Stimulated activated effector memory CD8-positive, alpha-beta T cell treated with anti-CD3 and anti-CD28 coated beads, Interleukin-12 subunit alpha, Interleukin-12 subunit beta, amount 100 ng/mL, for 72 hours (primary cell): ENCODE data around the gene CSNK2A3.

Experiments used
- ATAC-seq: fragments of 150-1000 bp; cut with Tn5 transposase; 2 replicates; pipeline ENCODE4 v1.10.0; 2021
- DNase-seq, 2 donors: peaks; one replicate each; pipeline ENCODE4 v3.0.0; 2021 to 2022; ENCODE audit warnings: low spot score in 2 of 2
- H3K27ac Mint-ChIP-seq: one replicate; pipeline ENCODE4 v1.8.0; 2022; ENCODE audit warnings: mild to moderate bottlenecking, mixed read lengths
- H3K36me3 Mint-ChIP-seq: one replicate; pipeline ENCODE4 v1.8.0; 2022; ENCODE audit warnings: mild to moderate bottlenecking, mixed read lengths
- H3K4me1 Mint-ChIP-seq: one replicate; pipeline ENCODE4 v1.8.0; 2022; ENCODE audit warnings: mixed read lengths
- H3K4me3 Mint-ChIP-seq: one replicate; pipeline ENCODE4 v1.8.0; 2022; ENCODE audit warnings: mild to moderate bottlenecking, mixed read lengths
- H3K9me3 Mint-ChIP-seq: one replicate; pipeline ENCODE4 v1.8.0; 2022; ENCODE audit warnings: mixed read lengths

CSNK2A3 gene

DNA sequence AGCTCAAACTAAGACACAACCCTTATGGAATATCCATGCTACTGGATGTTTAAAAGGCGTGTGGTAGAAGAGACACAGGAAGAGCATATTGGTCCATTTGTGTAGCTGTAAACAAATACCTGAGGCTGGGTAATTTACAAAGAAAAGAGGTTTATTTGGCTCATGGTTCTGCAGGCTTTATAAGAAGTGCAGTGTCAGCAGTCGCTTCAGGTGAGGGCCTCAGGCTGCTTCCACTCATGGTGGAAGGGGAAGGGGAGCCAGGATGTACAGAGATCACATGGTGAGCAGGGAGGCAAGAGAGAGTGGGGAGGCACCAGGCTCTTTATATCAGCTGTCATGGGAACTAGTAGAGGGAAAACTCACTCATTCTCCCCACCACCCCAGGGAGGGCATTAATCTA is 31.8 kb upstream of the CSNK2A3 start:
- DNase-seq (no peak), ATAC-seq (no peak)
- Mint-ChIP-seq H3K4me1 (no peaks in the 10 kb centered on the region), H3K9me3 (no peaks in the 10 kb centered on the region), H3K36me3 (no peaks in the 10 kb centered on the region), H3K4me3 (no peak overlapping the region), H3K27ac (no peak overlapping the region)

DNA sequence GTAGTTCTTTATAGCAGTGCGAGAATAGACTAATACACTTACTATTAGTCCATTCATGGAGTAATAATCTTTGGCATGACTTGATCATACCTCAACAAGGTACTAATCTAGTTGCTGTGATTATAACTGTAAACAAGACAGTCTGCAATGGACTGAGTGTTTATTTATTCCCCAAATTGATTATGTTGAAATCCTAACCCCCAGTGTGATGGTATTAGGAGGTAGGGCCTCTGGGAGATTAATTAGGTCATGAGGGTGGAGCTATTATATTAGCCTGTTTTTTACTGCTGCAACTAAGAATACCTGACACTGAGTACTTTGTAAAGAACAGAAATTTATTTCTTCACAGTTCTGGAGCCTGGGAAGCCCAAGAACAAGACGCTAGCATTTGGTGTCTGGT is 30.9 kb upstream of the CSNK2A3 start:
- no peak overlapping the region for H3K4me3 Mint-ChIP-seq
- DNase-seq (no peak), ATAC-seq (no peak)
- H3K9me3 Mint-ChIP-seq, result no peaks in the 10 kb centered on the region
- no peaks in the 10 kb centered on the region for H3K36me3 Mint-ChIP-seq
- no peaks in the 10 kb centered on the region for H3K4me1 Mint-ChIP-seq
- H3K27ac Mint-ChIP-seq, result no peak overlapping the region

GRCh38 chr11:11382858-11383532 is 29.9 kb upstream of the CSNK2A3 start:
- no peak overlapping the region for H3K27ac Mint-ChIP-seq
- ATAC-seq (no peak), DNase-seq (no peak)
- H3K36me3 Mint-ChIP-seq, result no peaks in the 10 kb centered on the region
- no peaks in the 10 kb centered on the region for H3K4me1 Mint-ChIP-seq
- H3K4me3 Mint-ChIP-seq, result no peak overlapping the region
- H3K9me3 Mint-ChIP-seq, result no peaks in the 10 kb centered on the region

- DNase-seq (no peak), ATAC-seq (no peak)
- H3K4me1 Mint-ChIP-seq, result no peaks in the 10 kb centered on the region
- H3K36me3 Mint-ChIP-seq, result no peaks in the 10 kb centered on the region
- H3K27ac Mint-ChIP-seq, result no peak overlapping the region
- no peaks in the 10 kb centered on the region for H3K9me3 Mint-ChIP-seq
- no peak overlapping the region for H3K4me3 Mint-ChIP-seq
Observed at GRCh38 chr11:11381471-11382105, 28.5 kb upstream of the CSNK2A3 start.

DNA sequence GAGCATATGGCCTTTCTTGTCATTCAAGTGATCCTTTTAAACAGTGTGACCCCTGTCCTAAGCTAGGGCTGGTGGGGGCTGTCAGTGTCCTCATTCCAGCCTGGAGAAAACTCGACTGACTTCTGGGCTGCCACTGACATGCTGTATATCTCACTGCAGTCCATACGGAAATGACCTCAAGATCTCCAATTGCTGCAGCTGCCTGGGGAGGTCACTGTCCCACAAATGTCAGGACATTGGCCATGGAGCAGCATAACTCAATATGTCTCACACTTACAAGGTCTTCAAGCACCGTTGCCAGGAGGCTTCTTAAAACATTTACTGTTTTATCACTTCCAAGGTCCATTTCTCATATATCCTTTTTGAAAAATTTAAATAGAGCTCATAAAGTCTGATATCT is 27.8 kb upstream of the CSNK2A3 start:
- H3K9me3 Mint-ChIP-seq, result no peaks in the 10 kb centered on the region
- no peak overlapping the region for H3K4me3 Mint-ChIP-seq
- no peak for ATAC-seq
- no peak overlapping the region for H3K27ac Mint-ChIP-seq
- H3K4me1 Mint-ChIP-seq, result no peaks in the 10 kb centered on the region
- peak in 1 of 2 donors; percentile 22 for DNase-seq
- H3K36me3 Mint-ChIP-seq, result no peaks in the 10 kb centered on the region

GRCh38 chr11:11380340-11380739 is 27.3 kb upstream of the CSNK2A3 start:
- H3K27ac Mint-ChIP-seq, result no peak overlapping the region
- DNase-seq, result no peak
- no peaks in the 10 kb centered on the region for H3K9me3 Mint-ChIP-seq
- H3K4me3 Mint-ChIP-seq, result no peak overlapping the region
- no peaks in the 10 kb centered on the region for H3K36me3 Mint-ChIP-seq
- no peaks in the 10 kb centered on the region for H3K4me1 Mint-ChIP-seq
- no peak for ATAC-seq

GRCh38 chr11:11379661-11380060 is 26.6 kb upstream of the CSNK2A3 start:
- ATAC-seq, result no peak
- H3K36me3 Mint-ChIP-seq, result no peaks in the 10 kb centered on the region
- H3K4me3 Mint-ChIP-seq, result no peak overlapping the region
- DNase-seq, result peak in 1 of 2 donors; percentile 22
- H3K4me1 Mint-ChIP-seq, result no peaks in the 10 kb centered on the region
- no peaks in the 10 kb centered on the region for H3K9me3 Mint-ChIP-seq
- no peak overlapping the region for H3K27ac Mint-ChIP-seq

DNA sequence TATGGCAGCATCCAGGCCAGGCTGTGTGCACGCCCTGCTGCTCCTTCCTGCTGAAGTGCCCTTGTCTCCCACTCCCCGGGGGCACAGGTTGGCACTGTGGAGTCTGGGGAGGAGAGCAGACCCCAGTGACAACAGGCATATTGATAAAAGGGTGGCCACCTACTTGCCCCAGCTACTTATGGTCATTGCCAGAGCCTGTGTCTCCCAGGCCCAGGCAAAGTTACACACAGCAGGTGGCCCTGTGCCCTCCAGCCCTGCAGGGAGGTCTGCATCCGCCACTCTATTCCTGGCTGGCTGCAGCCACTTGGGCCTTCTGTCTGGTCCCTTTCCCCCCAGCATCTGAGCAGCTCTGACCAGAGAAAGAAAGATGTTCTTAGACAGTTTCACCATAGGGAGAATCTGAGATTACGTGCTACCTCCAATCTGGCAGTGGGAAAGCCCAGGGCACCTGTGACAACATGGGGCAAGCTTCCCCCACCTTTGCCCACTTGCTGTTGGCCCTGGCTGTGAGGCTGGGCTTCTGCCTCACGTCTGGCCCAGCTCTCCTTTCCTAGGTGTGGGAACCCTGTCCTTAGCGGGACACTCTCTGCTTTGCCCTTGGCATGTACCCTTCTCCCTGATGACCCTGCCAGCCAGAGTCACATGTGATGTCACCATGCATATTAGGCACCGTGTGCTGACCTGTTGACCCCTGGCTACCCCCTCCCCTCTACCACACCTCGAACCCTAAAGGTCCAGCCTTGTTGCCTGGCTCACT is 25.3 kb upstream of the CSNK2A3 start:
- DNase-seq, result peak in 1 of 2 donors; percentile 38
- H3K36me3 Mint-ChIP-seq, result no peaks in the 10 kb centered on the region
- H3K9me3 Mint-ChIP-seq, result no peaks in the 10 kb centered on the region
- H3K27ac Mint-ChIP-seq, result no peak overlapping the region
- peak; percentile 15 for ATAC-seq
- H3K4me1 Mint-ChIP-seq, result no peaks in the 10 kb centered on the region
- H3K4me3 Mint-ChIP-seq, result no peak overlapping the region

DNA sequence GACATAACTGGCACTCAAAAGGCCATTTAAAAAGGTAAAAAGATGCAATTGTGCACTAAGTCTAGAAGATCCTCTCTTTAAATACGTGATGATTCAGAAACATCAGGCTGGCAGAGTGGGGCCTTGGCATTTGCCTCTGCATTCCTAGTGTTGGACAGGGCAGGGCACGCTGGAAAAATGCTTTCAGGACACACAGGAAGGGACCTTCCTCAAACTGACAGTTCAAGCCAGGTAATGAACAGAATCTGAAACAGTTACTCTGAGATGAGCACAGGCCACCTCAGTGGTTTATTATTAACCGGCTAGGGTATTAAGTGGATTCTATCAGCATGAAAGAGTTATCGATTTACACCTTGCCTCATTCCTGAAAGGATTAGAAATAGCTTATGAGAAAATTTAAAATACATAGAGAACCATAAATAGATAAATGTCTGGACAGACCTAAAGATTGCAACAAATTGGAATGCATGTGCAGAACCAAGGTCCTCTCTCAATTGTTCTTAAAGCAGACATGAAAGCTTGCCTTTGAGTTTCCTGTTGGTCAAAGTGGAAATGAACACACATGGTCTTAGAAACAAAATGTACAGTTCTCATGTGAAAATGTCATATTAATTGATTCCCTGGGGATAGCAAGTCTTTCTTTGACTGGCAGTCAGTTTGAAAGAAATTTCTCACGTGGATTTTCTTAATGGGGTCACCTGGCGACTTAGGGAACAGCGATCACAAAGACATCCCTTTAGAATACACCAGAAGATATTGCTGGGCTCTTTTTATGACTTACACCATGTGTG is 21.5 kb upstream of the CSNK2A3 start:
- DNase-seq, result peak in 1 of 2 donors; percentile 8
- Mint-ChIP-seq H3K27ac (no peak overlapping the region), H3K36me3 (no peaks in the 10 kb centered on the region), H3K9me3 (no peaks in the 10 kb centered on the region), H3K4me1 (no peaks in the 10 kb centered on the region), H3K4me3 (no peak overlapping the region)
- no peak for ATAC-seq

GRCh38 chr11:11373934-11374333 is 20.9 kb upstream of the CSNK2A3 start:
- H3K4me3 Mint-ChIP-seq, result no peak overlapping the region
- DNase-seq, result no peak
- ATAC-seq, result no peak
- no peaks in the 10 kb centered on the region for H3K36me3 Mint-ChIP-seq
- no peaks in the 10 kb centered on the region for H3K4me1 Mint-ChIP-seq
- no peaks in the 10 kb centered on the region for H3K9me3 Mint-ChIP-seq
- H3K27ac Mint-ChIP-seq, result no peak overlapping the region

DNA sequence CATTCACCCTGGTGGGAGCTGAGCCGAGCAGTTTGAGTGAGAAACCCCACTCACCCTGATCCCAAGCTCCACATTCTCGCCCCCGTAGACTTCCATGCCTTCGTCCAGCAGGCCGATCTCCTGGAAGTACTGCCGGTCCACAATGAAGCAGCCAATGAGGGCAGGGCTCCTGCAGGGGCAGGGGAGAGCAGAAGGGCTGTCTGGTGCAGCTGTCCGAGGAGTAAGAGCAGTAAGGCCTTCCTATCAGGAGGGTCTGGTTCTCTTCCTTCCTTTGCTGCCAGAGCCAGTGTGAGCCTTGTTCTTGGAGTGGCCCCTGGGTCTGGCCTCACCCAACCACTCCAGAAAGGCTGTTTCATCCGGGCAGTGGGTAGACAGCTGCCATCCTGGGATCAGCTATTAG is 19.4 kb upstream of the CSNK2A3 start:
- H3K9me3 Mint-ChIP-seq, result peaks cover 4% of the 10 kb centered on the region
- H3K36me3 Mint-ChIP-seq, result no peaks in the 10 kb centered on the region
- H3K27ac Mint-ChIP-seq, result no peak overlapping the region
- H3K4me1 Mint-ChIP-seq, result no peaks in the 10 kb centered on the region
- no peak for ATAC-seq
- H3K4me3 Mint-ChIP-seq, result no peak overlapping the region
- peak in 1 of 2 donors; percentile 23 for DNase-seq

DNA sequence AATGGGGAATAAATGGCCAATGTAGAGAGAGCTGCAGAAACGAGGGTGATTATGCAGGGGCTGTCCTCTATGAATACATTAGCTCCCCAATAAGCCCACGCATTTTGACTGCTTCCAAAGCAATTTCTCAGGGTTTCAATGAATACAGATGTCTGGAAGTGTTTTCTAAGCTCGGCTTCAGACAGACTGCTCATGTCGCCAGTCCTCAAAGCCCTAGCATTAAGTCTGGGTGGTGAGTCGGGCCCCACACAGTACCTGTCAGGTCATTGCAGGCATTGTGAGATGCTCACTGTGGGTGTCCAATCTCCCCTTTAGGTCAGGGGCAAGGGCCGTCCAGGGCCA is 17.9 kb upstream of the CSNK2A3 start:
- H3K36me3 Mint-ChIP-seq, result no peaks in the 10 kb centered on the region
- ATAC-seq (no peak), DNase-seq (no peak)
- peaks cover 4% of the 10 kb centered on the region for H3K9me3 Mint-ChIP-seq
- H3K27ac Mint-ChIP-seq, result no peak overlapping the region
- H3K4me3 Mint-ChIP-seq, result no peak overlapping the region
- H3K4me1 Mint-ChIP-seq, result no peaks in the 10 kb centered on the region

GRCh38 chr11:11370255-11370961 is 17.4 kb upstream of the CSNK2A3 start:
- peaks cover 4% of the 10 kb centered on the region for H3K9me3 Mint-ChIP-seq
- no peak for ATAC-seq
- no peaks in the 10 kb centered on the region for H3K4me1 Mint-ChIP-seq
- no peaks in the 10 kb centered on the region for H3K36me3 Mint-ChIP-seq
- DNase-seq, result no peak
- H3K27ac Mint-ChIP-seq, result no peak overlapping the region
- H3K4me3 Mint-ChIP-seq, result no peak overlapping the region

- DNase-seq (no peak), ATAC-seq (no peak)
- Mint-ChIP-seq H3K9me3 (peaks cover 4% of the 10 kb centered on the region), H3K36me3 (no peaks in the 10 kb centered on the region), H3K4me3 (no peak overlapping the region), H3K4me1 (no peaks in the 10 kb centered on the region), H3K27ac (no peak overlapping the region)
Observed at GRCh38 chr11:11366793-11367192, 13.7 kb upstream of the CSNK2A3 start.

DNA sequence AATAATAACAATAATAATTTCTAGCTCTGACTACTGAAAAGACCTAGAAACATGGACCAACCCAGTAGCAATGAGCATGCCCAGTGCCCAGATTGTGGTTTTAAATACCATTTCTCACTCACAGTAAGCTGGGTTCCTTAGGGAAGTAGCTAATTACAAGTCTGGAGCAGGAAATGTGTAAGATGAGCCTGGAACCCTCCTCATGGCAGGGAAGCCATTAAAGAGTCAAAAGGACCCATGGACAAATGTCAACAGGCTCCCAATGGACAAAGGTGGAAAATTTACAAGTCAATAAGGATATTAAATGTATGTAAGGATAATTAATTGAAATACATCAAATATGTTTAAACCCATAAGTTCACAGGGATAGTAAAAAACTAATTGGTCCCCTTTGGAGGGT is 10.6 kb upstream of the CSNK2A3 start:
- no peaks in the 10 kb centered on the region for H3K36me3 Mint-ChIP-seq
- H3K9me3 Mint-ChIP-seq, result peaks cover 2% of the 10 kb centered on the region

More for the DNA sequence above, 10.6 kb upstream of the CSNK2A3 start:
- ATAC-seq (no peak), DNase-seq (no peak)
- Mint-ChIP-seq H3K4me1 (no peaks in the 10 kb centered on the region), H3K27ac (no peak overlapping the region), H3K4me3 (no peak overlapping the region)
